Measurements from ENCODE around the gene LDLR.
A peak's percentile ranks its signal among the peaks of the same experiment; 100 is the strongest.
"Not testable (repeated sequence)": the region's sequence is repeated elsewhere in the genome, so short reads cannot be mapped to it uniquely, and the experiment has no call there.

LDLR gene

DNA sequence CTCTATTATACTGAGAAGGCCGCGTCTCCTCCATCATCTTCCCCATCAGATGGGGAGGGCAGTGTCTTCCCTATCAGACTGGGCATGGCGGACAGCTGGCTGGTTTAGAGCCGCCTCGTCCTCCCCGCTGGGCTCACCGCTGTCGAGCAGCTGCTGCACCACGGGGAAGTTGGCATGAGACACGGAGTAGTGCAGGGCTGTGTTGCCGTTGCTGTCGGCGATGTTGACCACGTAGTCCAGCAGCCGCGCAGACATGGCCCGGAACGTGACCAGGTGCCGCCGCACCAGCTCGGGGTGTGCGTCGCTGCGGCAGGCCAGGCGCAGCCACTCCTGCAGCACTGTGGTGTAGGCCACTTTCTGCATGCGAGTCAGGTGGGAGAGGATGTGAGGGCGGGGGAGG, 85.1 kb downstream of the LDLR start:
- DNase-seq (ENCODE audit: low spot score): no peak

DNA sequence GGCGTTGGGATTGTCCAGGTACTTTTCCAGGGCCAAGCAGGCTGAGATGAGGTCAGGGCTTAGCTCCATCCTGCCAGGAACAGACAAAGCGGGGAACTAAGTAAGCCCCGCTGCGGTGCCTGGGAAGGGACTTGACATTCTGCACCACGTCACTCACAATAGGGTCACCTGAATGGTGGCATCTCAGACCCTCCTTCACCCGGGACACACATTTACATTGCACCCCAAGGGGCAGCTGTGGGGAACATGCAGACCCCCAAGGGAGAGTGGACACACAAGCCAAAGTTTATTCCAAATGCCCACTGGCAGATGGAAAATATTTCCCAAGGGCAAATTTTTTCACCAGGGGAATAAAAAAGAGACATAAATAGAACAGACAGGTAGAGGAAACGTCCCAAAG, 86.7 kb downstream of the LDLR start:
- DNase-seq (ENCODE audit: low spot score): no peak

DNA sequence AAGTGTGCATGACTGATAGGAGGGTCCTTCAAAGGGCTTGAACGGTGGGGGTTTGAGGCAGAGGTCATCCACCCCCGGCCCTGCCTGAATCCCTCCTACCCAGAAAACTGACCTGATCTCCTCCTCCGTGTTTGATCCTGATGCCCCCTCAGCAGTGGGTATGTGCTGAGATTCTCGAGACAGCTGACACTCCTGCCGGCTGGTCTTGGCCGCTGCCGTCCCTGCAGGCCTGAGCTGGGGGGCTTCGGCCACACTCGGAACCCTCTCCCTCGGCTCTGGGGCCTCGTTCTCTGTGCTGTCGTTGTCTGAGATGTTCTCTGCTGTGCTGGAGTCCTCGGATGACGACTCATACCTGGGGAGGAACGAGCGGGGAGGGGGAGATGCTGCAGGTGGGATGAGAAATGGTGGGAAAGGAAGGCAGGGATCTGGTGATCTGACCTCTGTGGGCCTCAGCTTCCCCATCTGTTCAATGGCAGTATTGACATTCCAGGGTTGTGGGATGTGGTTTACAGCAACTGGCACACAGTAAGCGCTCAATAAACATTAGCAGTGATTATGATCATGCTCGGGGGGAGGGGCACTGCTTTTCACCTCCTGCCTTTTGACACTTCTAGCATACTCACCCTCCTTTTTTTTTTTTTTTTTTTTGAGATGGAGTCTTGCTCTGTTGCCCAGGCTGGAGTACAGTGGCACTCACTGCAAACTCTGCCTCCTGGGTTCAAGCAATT, 87.4 kb downstream of the LDLR start:
- no peak for DNase-seq (ENCODE audit: low spot score)

DNA sequence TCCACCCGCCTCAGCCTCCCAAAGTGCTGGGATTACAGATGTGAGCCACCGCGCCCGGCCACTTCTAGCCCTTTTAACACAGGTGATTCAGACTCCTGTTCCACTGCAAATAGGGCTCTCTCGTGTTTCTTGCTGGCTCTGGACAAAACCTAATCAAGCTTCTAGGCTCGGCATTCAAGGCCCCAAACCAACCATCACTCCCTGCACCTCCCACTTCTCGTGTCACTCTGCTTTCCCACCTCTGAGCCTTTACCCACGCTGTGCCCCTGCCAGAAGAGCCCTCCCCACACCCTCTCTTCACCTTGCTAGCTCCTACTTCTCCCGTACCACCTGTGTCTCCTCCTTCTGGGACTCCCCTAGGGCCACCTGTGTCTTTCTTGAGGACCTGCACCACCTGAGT, 88.3 kb downstream of the LDLR start:
- no peak for DNase-seq (ENCODE audit: low spot score)

DNA sequence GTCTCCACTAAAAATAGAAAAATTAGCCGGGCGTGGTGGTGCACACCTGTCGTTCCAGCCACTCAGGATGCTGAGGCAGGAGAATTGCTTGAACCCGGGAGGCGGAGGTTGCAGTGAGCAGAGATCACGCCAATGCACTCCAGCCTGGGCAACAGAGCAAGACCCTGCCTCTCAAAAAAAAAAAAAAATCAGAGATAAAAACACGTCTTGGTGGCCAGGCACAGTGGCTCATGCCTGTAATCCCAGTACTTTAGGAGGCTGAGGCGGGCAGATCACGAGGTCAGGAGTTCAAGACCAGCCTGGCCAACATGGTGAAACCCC, 89.8 kb downstream of the LDLR start:
- DNase-seq (ENCODE audit: low spot score): not testable (repeated sequence)

DNA sequence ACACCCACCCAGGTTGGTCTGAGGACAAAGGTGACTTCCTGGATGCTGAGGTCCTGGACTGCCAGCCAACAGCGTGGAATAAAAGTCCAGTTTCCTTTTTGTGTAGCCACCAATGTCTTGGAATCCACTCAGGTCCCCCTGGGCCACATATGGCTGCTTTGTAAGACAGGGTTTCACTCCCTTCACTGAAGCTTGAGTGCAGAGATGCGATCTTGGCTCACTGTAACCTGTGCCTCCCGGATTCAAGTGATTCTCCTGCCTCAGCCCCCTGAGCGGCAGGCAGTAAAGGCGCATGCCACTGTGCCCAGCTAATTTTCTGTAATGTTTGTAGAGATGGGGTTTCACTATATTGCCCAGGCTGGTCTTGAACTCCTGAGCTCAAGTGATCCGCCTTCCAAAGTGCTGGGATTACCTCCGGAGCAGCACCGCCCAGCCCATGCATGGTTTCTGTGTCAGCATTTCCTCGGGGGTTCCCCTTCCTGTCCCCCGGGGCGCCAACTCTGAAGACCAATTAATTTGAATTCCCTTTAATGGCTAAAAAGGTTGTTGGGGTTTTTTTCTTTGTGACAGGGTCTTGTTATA, 90.5 kb downstream of the LDLR start:
- DNase-seq (ENCODE audit: low spot score): peak; percentile 17

DNA sequence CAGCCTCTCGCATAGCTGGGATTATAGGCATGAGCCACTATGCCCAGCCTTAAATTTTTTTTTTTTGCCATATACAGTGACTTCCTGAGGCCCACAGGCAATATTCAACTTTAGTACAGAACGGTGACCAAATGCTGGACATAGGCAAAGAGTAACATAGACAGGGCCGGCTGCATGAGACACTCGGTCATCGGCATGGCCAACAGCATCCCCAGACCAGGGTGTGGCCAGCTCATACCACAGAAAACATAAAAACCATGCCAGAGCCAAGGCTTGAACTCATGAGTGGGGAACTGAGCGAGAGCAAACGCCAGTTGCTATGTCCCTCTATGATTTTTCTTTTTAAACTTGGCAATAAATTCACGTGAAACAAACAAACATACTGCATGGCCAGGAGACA, 91.1 kb downstream of the LDLR start:
- DNase-seq (ENCODE audit: low spot score): no peak

DNA sequence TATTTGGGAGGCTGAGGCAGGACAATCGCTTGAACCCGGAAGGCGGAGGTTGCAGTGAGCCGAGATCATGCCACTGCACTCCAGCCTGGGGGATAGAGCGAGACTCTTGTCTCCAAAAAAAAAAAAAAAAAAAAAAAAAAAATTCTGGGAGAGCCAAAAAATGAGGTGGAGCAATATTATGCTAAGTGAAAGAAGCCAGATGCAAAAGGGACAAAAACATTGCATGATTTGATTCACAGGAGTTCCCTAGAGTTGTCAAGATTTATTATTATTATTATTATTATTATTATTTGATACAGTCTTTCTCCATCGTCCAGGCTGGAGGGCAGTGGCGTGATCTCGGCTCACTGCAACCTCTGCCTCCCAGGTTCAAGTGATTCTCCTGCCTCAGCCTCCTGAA, 91.7 kb downstream of the LDLR start:
- not testable (repeated sequence) for DNase-seq (ENCODE audit: low spot score)

DNA sequence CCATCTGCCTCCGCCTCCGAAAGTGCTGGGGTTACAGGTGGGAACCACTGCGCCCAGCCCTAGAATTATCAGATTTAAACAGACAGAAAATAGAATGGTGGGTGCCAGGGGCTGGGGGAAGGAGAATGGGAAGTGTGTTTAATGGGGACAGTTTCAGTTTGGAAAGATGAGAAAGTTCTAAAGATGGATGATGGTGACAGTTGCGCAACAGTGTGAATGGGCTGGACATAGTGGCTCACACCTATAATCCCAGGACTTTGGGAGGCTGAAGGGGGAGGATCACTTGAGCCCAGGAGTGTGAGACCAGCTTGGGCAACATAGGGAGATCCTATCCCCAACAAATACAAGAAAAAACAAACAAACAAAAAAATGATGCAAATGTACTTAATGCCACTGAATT, 92.2 kb downstream of the LDLR start:
- no peak for DNase-seq (ENCODE audit: low spot score)

Data from activated CD4-positive, alpha-beta T cell treated with anti-CD3 and anti-CD28 coated beads, Interleukin-2, Interleukin-4, amounts not matched to agents 100 ng/mL and 50 ng/mL, durations not matched to agents 16 hours and 8 hours (primary cell).